GM10847 (cell line): ENCODE data around the gene RALGAPA2.

ENCODE experiments used
- POLR2A ChIP-seq: IDR thresholded peaks from 2 replicates; pipeline ENCODE4 v1.6.1; 2011; ENCODE audit not compliant: insufficient read length; ENCODE audit errors: extremely low read depth

Gene RALGAPA2

GRCh38 chr20:20362774-20363433 is 349.5 kb downstream of the RALGAPA2 start:
- no peak for TF ChIP-seq POLR2A

- TF ChIP-seq POLR2A, result no peak
These were observed 352.0 kb downstream of the RALGAPA2 start for GRCh38 chr20:20360464-20360863.

- TF ChIP-seq POLR2A, result no peak
These were observed 352.8 kb downstream of the RALGAPA2 start for GRCh38 chr20:20359628-20360027.

- TF ChIP-seq POLR2A, result no peak
These were observed 353.6 kb downstream of the RALGAPA2 start for GRCh38 chr20:20358801-20359200.

GRCh38 chr20:20353576-20353975 is 358.9 kb downstream of the RALGAPA2 start:
- TF ChIP-seq POLR2A, result no peak

- TF ChIP-seq POLR2A, result no peak
These were observed 368.0 kb downstream of the RALGAPA2 start for GRCh38 chr20:20344476-20344875.

- TF ChIP-seq POLR2A, result no peak
These were observed 368.5 kb downstream of the RALGAPA2 start for GRCh38 chr20:20343932-20344331.
